H1 (cell line): ENCODE measurements around the gene FRMD3. TPM values are rescaled to one million over a fixed set of nuclear protein-coding genes. Genes with fewer than 3 reads are reported as not detected.

Experiments used
- CHD2 ChIP-seq: IDR thresholded peaks from 2 replicates; pipeline ENCODE4 v1.6.1; 2012; ENCODE audit warnings: low read length, improper control_type of control experiment
- KDM5A ChIP-seq: fragments of 200-600 bp; IDR thresholded peaks from 2 replicates; pipeline ENCODE4 v1.7.1; 2012; ENCODE audit warnings: mild to moderate bottlenecking, low read length, inconsistent platforms, mixed read lengths
- POU5F1 ChIP-seq: IDR thresholded peaks from 2 replicates; pipeline ENCODE4 v1.6.1; 2011; ENCODE audit warnings: low read depth, mild to moderate bottlenecking, low read length, moderate library complexity
- RXRA ChIP-seq: IDR thresholded peaks from 2 replicates; pipeline ENCODE4 v1.6.1; 2011; ENCODE audit warnings: low read depth, mild to moderate bottlenecking, low read length, moderate library complexity; ENCODE audit not compliant: insufficient read depth
- TCF12 ChIP-seq: IDR thresholded peaks from 2 replicates; pipeline ENCODE4 v1.6.1; 2011; ENCODE audit warnings: low read depth, mild to moderate bottlenecking, low read length
- polyA plus RNA-seq, 7 experiments: library from polyadenylated mRNA; depleted of rRNA in 3 of 7; stranded (reverse) in 5 of 7; unstranded in 2 of 7; fragments of >200 nt in 5 of 7; fragments of 200-250 nt in 2 of 7; gene quantifications; 1 replicate in 5 of 7; 2 replicates in 1 of 7; 4 replicates in 1 of 7; pipeline versions ENCODE4 v1.2.1 to v1.2.3, GENCODE V29; 2011 to 2013; ENCODE audit warnings: missing spikeins in 2 of 7, mixed read lengths in 2 of 7
- total RNA-seq: library from RNA; stranded (reverse); fragmentation: NEBNext Ultra II Directional; extraction: Animal tissue kit (Norgen Biotek cat#: 25700); gene quantifications from 2 replicates; pipeline ENCODE4 v1.2.1, GENCODE V29; 2021
- TF ChIP-seq, protein P1 (sequence below), 3 experiments: IDR thresholded peaks; 1 replicate in 2 of 3; 2 replicates in 1 of 3; pipeline versions ENCODE4 v1.5.1 to v1.6.1; 2011; ENCODE audit warnings: low read length in 3 of 3, mild to moderate bottlenecking in 3 of 3, inconsistent platforms in 2 of 3, low read depth in 1 of 3, moderate library complexity in 1 of 3; ENCODE audit not compliant: insufficient read depth in 1 of 3; ENCODE audit errors: control extremely low read depth in 1 of 3

The FRMD3 gene
- total and polyA plus RNA-seq, 2 of the 8 experiments (the other 6 are each of a cell fraction or from before 2014, with no cell fraction given): 0.15 to 1.4 TPM

DNA sequence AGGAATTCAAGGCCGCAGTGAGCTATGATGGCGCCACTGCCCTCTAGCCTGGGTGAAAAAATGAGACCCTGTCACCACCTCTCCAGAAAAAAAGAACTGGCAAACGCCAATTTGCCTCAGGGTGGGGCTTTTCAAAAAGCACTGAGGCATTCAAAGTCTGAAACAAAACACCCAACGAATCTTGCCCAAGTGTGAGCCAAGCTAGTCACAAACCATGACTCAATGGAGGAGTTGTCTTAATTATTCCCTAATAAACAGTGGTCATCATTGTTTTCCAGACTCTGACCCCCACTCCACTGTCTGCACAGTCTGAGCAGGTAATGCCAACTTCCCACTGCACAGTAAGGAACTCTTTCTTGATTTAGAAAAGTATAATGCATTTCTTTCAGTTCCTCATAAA, 16.8 kb downstream of the FRMD3 start (continued):
- TF ChIP-seq, protein P1, sequence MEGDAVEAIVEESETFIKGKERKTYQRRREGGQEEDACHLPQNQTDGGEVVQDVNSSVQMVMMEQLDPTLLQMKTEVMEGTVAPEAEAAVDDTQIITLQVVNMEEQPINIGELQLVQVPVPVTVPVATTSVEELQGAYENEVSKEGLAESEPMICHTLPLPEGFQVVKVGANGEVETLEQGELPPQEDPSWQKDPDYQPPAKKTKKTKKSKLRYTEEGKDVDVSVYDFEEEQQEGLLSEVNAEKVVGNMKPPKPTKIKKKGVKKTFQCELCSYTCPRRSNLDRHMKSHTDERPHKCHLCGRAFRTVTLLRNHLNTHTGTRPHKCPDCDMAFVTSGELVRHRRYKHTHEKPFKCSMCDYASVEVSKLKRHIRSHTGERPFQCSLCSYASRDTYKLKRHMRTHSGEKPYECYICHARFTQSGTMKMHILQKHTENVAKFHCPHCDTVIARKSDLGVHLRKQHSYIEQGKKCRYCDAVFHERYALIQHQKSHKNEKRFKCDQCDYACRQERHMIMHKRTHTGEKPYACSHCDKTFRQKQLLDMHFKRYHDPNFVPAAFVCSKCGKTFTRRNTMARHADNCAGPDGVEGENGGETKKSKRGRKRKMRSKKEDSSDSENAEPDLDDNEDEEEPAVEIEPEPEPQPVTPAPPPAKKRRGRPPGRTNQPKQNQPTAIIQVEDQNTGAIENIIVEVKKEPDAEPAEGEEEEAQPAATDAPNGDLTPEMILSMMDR (IDR thresholded peaks at IDR 0.05; ENCODE audit: control extremely low read depth in 1 of 3, insufficient read depth in 1 of 3, low read depth in 1 of 3, low read length in 3 of 3): no peak
- TF ChIP-seq TCF12 (no peak), CHD2 (no peak), KDM5A (no peak), RXRA (no peak), POU5F1 (no peak)
